NCI-H1694 (cell line): ENCODE results near the gene MTFR1L.

Experiments
- DNase-seq: peaks from one replicate; lab custom pipeline; 2025; lab: John Stamatoyannopoulos, UW

MTFR1L gene

GRCh38 chr1:25861316-25862286 is 41.8 kb downstream of the MTFR1L start:
- no peak for DNase-seq

DNA sequence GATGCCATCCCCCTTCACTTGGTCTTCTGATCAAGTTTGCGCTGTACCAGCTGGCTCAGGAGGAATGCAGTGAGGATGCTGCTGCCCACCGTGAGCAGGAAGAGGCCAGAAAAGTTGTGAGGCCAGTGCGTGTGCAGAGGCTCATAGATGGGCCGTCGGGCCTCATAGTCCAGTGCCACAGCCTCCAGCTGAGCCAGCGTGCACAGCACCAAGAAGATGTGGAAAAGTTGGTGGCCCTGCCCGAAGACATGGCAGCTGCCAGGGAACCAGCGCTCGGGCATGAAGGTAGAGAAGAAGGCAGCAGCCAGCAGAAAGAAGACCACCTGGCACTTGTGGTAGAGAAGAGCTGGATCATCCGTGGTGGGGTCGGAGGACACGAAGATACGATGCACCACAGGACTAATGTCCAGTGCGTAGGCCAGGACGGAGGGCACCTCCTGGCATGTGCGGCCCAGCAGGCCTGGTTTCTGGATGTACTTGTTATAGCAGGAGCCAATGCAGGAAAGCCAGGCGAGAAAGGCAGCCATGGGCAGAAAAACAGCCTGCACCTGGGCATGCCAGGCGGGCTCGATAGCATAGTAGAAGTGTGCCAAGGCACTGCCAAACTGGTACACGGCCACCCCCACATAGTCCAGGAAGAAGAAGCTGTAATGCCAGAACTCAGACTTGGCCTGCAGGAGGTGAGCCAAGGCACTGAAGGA is 43.2 kb downstream of the MTFR1L start:
- DNase-seq = no peak

GRCh38 chr1:25863486-25864262 is 43.9 kb downstream of the MTFR1L start:
- DNase-seq = no peak

- no peak for DNase-seq
These were observed 44.7 kb downstream of the MTFR1L start for GRCh38 chr1:25864434-25864833.

GRCh38 chr1:25866288-25866687 is 46.5 kb downstream of the MTFR1L start:
- DNase-seq = no peak

GRCh38 chr1:25867210-25867991 is 47.6 kb downstream of the MTFR1L start:
- no peak for DNase-seq

GRCh38 chr1:25869909-25870606 is 50.3 kb downstream of the MTFR1L start:
- no peak for DNase-seq

- DNase-seq = no peak
These were observed 50.9 kb downstream of the MTFR1L start for GRCh38 chr1:25870614-25871013.

GRCh38 chr1:25871086-25871703 is 51.4 kb downstream of the MTFR1L start:
- no peak for DNase-seq

DNA sequence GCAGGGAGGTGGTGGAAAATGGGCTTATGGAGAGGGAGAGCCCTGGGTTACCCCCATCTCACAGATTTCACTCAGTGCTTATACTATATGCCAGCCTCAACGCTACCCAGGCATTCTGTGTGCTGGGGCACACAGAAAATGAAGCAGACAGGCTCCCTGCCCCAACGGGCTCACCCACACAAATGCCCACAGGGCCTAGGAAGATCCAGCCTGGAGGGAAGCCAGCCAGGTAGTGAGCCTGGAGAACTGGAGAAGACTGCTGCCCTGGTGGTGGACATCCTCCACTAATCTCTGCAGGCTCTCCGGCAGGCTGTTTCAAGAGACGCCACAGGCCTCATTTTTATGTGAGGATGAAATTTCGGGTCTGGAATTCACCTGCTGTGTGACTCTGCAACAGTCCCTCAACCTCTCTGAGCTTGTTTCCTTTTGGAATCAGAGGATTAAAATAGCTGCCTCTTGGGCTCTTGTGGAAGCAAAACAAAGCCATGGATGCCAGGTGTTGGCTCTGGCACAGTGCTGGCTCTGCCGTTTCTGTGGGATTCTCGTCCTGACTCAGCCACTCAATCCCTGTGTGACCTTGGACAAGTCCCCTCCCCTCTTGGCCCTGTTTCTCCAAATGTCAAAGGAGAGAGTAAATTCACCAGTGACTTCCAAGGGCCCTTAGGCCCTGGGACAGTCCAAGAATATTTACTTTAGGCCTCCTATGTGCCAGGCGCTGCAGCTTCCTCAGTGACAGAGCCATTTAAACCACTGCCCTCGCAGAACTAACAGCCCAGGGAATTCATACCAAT is 52.1 kb downstream of the MTFR1L start:
- no peak for DNase-seq

GRCh38 chr1:25872713-25873112 is 53.0 kb downstream of the MTFR1L start:
- DNase-seq = no peak

- no peak for DNase-seq
These were observed 53.4 kb downstream of the MTFR1L start for GRCh38 chr1:25873120-25873519.

- no peak for DNase-seq
These were observed 54.5 kb downstream of the MTFR1L start for GRCh38 chr1:25874209-25874608.

GRCh38 chr1:25874635-25875153 is 54.9 kb downstream of the MTFR1L start:
- no peak for DNase-seq

DNA sequence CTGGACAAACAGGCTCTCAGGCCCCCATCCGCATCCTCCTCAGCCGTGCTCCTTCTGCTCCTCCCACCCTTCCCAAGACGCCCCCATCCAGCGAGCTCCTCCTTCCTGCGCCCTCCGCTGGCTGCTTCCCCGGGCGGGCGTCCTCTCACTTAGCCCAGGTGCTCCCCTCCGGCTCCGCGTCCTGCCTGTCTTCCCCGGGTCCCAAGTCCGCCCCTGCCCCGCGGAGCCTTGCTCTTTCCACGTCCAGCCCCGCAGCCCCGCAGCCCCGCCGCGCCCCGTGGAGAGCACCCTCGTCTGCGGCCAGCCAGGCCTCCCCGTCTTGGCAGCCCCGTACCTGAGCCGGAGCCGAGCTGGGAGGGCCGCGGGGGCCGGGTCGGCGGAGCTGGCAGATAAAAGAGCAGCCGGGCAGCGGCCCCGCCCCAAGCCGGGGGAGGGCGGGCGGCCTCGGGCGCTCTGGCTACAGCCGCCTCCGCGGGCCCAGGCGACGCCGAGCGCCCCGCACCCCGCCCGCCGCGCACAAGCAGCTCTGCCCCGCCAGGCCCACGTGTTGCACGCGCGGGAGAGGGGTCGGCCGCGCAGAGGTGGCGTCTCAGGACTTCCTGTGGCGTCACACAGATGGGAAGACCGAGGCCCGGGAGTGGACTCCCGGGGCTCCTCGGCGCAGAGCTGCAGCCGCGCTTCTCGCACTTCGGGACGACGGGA is 55.6 kb downstream of the MTFR1L start, which contains the start of gene PAQR7:
Gene PAQR7, minus strand, starts transcription at position 555 of the 702 bp plus-strand sequence. CDS start 11,869 bp downstream, outside the sequence.
- DNase-seq = no peak

DNA sequence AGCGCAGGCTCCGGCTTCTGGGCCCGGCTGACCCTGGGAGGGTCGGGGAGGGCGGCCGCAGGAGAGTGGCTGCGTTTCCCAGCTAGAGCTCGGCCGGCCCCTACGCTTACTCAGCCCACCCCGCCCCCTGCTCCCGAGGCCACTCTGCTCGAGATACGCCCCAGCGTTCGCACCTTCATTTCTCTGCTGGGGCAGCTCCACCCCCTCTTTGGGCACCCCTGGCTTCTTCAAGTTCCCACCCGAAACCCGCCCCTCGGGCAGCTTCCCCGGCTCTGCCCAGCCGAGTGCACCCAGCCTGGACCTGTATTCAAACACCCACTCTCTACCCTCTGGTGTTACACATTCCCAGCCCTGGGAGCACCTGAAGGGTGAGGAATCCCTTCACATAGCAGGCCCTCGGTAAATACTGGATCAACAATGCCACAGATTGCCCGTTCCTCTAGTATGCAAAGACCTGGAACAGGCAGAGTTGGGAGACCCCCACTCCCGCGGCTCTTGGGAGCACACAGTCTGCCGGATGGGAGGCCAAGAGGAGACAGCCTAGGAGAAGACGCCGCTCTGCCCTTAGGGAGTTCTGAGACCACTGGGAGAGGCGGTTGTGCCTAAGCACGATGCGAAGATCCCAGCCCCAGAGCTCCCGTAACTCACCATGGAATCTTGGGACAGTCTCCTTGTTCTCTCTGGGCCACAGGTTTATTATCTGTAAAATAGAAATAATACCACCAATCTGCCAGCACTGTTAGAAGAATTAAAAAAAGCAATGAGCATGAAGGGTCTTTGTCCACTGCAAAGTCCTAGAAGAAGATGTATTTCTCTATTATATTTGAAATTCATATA is 56.3 kb downstream of the MTFR1L start:
- no peak for DNase-seq

- DNase-seq = no peak
These were observed 56.9 kb downstream of the MTFR1L start for GRCh38 chr1:25876693-25877077.

- DNase-seq = no peak
These were observed 57.4 kb downstream of the MTFR1L start for GRCh38 chr1:25877155-25877554.
